CD14-positive monocyte (primary cell): ENCODE results near the gene CARD11. TPM values are rescaled to one million over a fixed set of nuclear protein-coding genes. Genes with fewer than 3 reads are reported as not detected.

Experiments used
- DNase-seq, 3 donors: peaks; one replicate each; pipeline ENCODE4 v3.0.0-alpha.2; 2011 to 2022
- H2AFZ ChIP-seq: 2 replicates; pipeline ENCODE4 v1.6.0; 2012; ENCODE audit warnings: mild to moderate bottlenecking, low read depth, low read length, inconsistent platforms; ENCODE audit not compliant: insufficient read depth, poor library complexity, severe bottlenecking
- H3K27ac ChIP-seq, 2 donors: 1 replicate in 1 of 2; 2 replicates in 1 of 2; pipeline ENCODE4 v1.5.1; 2012 to 2013; ENCODE audit warnings: low read length in 2 of 2, control low read depth in 1 of 2, inconsistent platforms in 1 of 2, low read depth in 1 of 2, mild to moderate bottlenecking in 1 of 2
- H3K27me3 ChIP-seq, 2 donors: one replicate each; pipeline versions ENCODE4 v1.6.0 to v1.6.1; 2011 to 2013; ENCODE audit warnings: low read length in 2 of 2; ENCODE audit not compliant: control insufficient read depth in 2 of 2, insufficient read depth in 2 of 2
- H3K36me3 ChIP-seq, 2 donors: replicated peaks in 1 of 2; 1 replicate in 1 of 2; 2 replicates in 1 of 2; pipeline versions ENCODE4 v1.5.1 to v1.6.1; 2012 to 2013; ENCODE audit warnings: low read length in 2 of 2, control low read depth in 1 of 2, inconsistent platforms in 1 of 2, mild to moderate bottlenecking in 1 of 2; ENCODE audit not compliant: insufficient read depth in 2 of 2, control insufficient read depth in 1 of 2
- H3K4me1 ChIP-seq, 2 donors: 1 replicate in 1 of 2; 2 replicates in 1 of 2; pipeline versions ENCODE4 v1.5.1 to v1.6.1; 2012 to 2013; ENCODE audit warnings: low read length in 2 of 2, control low read depth in 1 of 2, inconsistent platforms in 1 of 2, mild to moderate bottlenecking in 1 of 2, moderate library complexity in 1 of 2; ENCODE audit not compliant: insufficient read depth in 2 of 2, control insufficient read depth in 1 of 2
- H3K4me2 ChIP-seq: replicated peaks from 2 replicates; pipeline ENCODE3; 2012; ENCODE audit warnings: low read length, moderate library complexity, mild to moderate bottlenecking; ENCODE audit not compliant: poor library complexity, severe bottlenecking; ENCODE audit errors: extremely low read depth
- H3K4me3 ChIP-seq, 3 experiments: fragments of 200-600 bp in 1 of 3; sonication (generic) in 1 of 3; replicated peaks in 1 of 3; 1 replicate in 2 of 3; 2 replicates in 1 of 3; pipeline ENCODE4 v1.5.1; 2011 to 2013; ENCODE audit warnings: low read length in 3 of 3, mild to moderate bottlenecking in 3 of 3, control low read depth in 2 of 3, low read depth in 2 of 3, inconsistent platforms in 1 of 3, moderate library complexity in 1 of 3
- H3K79me2 ChIP-seq: 2 replicates; pipeline ENCODE4 v1.6.0; 2012; ENCODE audit warnings: mild to moderate bottlenecking, control low read depth, inconsistent platforms, low read length, moderate library complexity; ENCODE audit not compliant: insufficient read depth
- H3K9ac ChIP-seq: 2 replicates; pipeline ENCODE4 v1.6.0; 2017; ENCODE audit warnings: low read length, mild to moderate bottlenecking; ENCODE audit not compliant: insufficient read depth, poor library complexity, severe bottlenecking
- H3K9me3 ChIP-seq, 2 donors: replicated peaks in 1 of 2; 1 replicate in 1 of 2; 2 replicates in 1 of 2; pipeline versions ENCODE4 v1.5.1 to v1.6.1; 2012 to 2013; ENCODE audit warnings: low read length in 2 of 2, control low read depth in 1 of 2; ENCODE audit not compliant: control insufficient read depth in 1 of 2, insufficient read depth in 1 of 2
- H4K20me1 ChIP-seq: 2 replicates; pipeline ENCODE4 v1.6.0; 2012; ENCODE audit warnings: mild to moderate bottlenecking, low read length, control low read depth, moderate library complexity; ENCODE audit not compliant: insufficient read depth
- H3K27ac Mint-ChIP-seq, 7 donors: one replicate each; pipeline ENCODE4 v1.8.0; 2020; ENCODE audit warnings: mild to moderate bottlenecking in 7 of 7, mixed read lengths in 7 of 7, moderate library complexity in 6 of 7, inconsistent platforms in 2 of 7
- H3K27me3 Mint-ChIP-seq, 3 donors: one replicate each; pipeline ENCODE4 v1.8.0; 2021 to 2022; ENCODE audit warnings: low read depth in 3 of 3, mild to moderate bottlenecking in 3 of 3, mixed read lengths in 3 of 3, moderate library complexity in 3 of 3, inconsistent platforms in 1 of 3
- H3K36me3 Mint-ChIP-seq, 2 donors: one replicate each; pipeline ENCODE4 v1.8.0; 2020; ENCODE audit warnings: mixed read lengths in 2 of 2, inconsistent platforms in 1 of 2, mild to moderate bottlenecking in 1 of 2
- H3K4me1 Mint-ChIP-seq: one replicate; pipeline ENCODE4 v1.8.0; 2020; ENCODE audit warnings: mild to moderate bottlenecking, mixed read lengths
- H3K4me3 Mint-ChIP-seq, 2 donors: one replicate each; pipeline ENCODE4 v1.8.0; 2020; ENCODE audit warnings: mild to moderate bottlenecking in 2 of 2, mixed read lengths in 2 of 2, moderate library complexity in 1 of 2
- H3K9me3 Mint-ChIP-seq, 7 donors: one replicate each; pipeline ENCODE4 v1.8.0; 2020 to 2022; ENCODE audit warnings: mixed read lengths in 7 of 7, mild to moderate bottlenecking in 6 of 7, moderate library complexity in 6 of 7, inconsistent platforms in 2 of 7
- CTCF ChIP-seq: fragments of 200-600 bp; IDR thresholded peaks from one replicate; pipeline ENCODE4 v1.8.0; 2022; ENCODE audit warnings: antibody characterized with exemption, mild to moderate bottlenecking
- WGBS: methylation state at CpG from one replicate; pipeline ENCODE4 v1.1.5; 2013; ENCODE audit warnings: missing lambda C conversion rate; ENCODE audit not compliant: insufficient coverage; 5-methylcytosine and 5-hydroxymethylcytosine counted together
- intact Hi-C, 2 donors: fragments of 100-400 bp; cut with micrococcal nuclease; formaldehyde crosslinking; loops; one replicate each; pipeline versions ENCODE4 v1.15.0 to v1.15.1; 2023
- polyA plus RNA-seq, 3 donors: library from polyadenylated mRNA; depleted of rRNA in 1 of 3; unstranded in 2 of 3; stranded (reverse) in 1 of 3; fragments of 300-500 nt in 2 of 3; fragments of >200 nt in 1 of 3; fragmentation: Illumina TruSeq in 2 of 3; gene quantifications; 1 replicate in 2 of 3; 2 replicates in 1 of 3; pipeline ENCODE4 v1.2.3, GENCODE V29; 2012 to 2021

CARD11 gene
- polyA plus RNA-seq, 3 donors, result 0.04 to 0.17 TPM; not detected in 1

GRCh38 chr7:2911466-2911865, 132.2 kb downstream of the CARD11 start:
- Histone ChIP-seq H3K27ac (no peak overlapping the region), H3K27me3 (no peaks in the 10 kb centered on the region), H3K36me3 (no peaks in the 10 kb centered on the region), H3K4me1 (no peaks in the 10 kb centered on the region), H2AFZ (no peak overlapping the region), H3K4me3 (no peak overlapping the region), H3K79me2 (no peaks in the 10 kb centered on the region), H3K4me2 (no peak overlapping the region), H4K20me1 (no peaks in the 10 kb centered on the region), H3K9me3 (no peaks in the 10 kb centered on the region), H3K9ac (no peak overlapping the region)
- Mint-ChIP-seq H3K4me1 (no peaks in the 10 kb centered on the region), H3K36me3 (no peaks in the 10 kb centered on the region), H3K27ac (no peak overlapping the region), H3K4me3 (no peak overlapping the region), H3K27me3 (peaks cover 0 to 2% (median 0%) of the 10 kb centered on the region in 3 donors), H3K9me3 (peaks cover 0 to 2% (median 0%) of the 10 kb centered on the region in 7 donors)
- no peak for TF ChIP-seq CTCF
- intact Hi-C loops, result no loop called here
- 95% methylated on average over 10 of the region's 13 CpGs for WGBS
- DNase-seq, result no peak

- Histone ChIP-seq H3K9me3 (peaks cover 0 to 4% of the 10 kb centered on the region in 2 donors), H3K9ac (no peak overlapping the region), H3K79me2 (no peaks in the 10 kb centered on the region), H3K27me3 (no peaks in the 10 kb centered on the region), H3K27ac (no peak overlapping the region), H3K4me2 (no peak overlapping the region), H2AFZ (no peak overlapping the region), H3K4me1 (no peaks in the 10 kb centered on the region), H3K36me3 (no peaks in the 10 kb centered on the region), H3K4me3 (no peak overlapping the region), H4K20me1 (no peaks in the 10 kb centered on the region)
- Mint-ChIP-seq H3K4me1 (no peaks in the 10 kb centered on the region), H3K9me3 (peaks cover 0 to 4% (median 3%) of the 10 kb centered on the region in 7 donors), H3K27ac (peak overlapping the region in 1 of 7 donors; percentile 56), H3K4me3 (no peak overlapping the region), H3K27me3 (peaks cover 0 to 3% (median 2%) of the 10 kb centered on the region in 3 donors), H3K36me3 (no peaks in the 10 kb centered on the region)
- WGBS, result 94% methylated on average over 13 of the region's 18 CpGs
- no peak for TF ChIP-seq CTCF
- intact Hi-C loops, result no loop called here
- no peak for DNase-seq
These were observed 134.1 kb downstream of the CARD11 start for GRCh38 chr7:2909471-2910039.
